AG10803 (cell line): Measurements from ENCODE around the gene TRIM61.
"Not testable (repeated sequence)": the region's sequence is repeated elsewhere in the genome, so short reads cannot be mapped to it uniquely, and the experiment has no call there.

ENCODE experiments used
- DNase-seq: peaks from one replicate; pipeline ENCODE4 v3.0.0; 2010; ENCODE audit warnings: low read depth
- H3K4me3 ChIP-seq: 2 replicates; pipeline ENCODE4 v1.5.1; 2011; ENCODE audit warnings: mild to moderate bottlenecking, low read length, control low read depth
- CTCF ChIP-seq: conservative IDR thresholded peaks from 2 replicates; pipeline ENCODE4 v1.5.1; 2011; ENCODE audit warnings: mild to moderate bottlenecking, low read length, control low read depth, inconsistent platforms

The TRIM61 gene

GRCh38 chr4:164933244-164933643, 44.2 kb downstream of the TRIM61 start:
- no peak for DNase-seq
- TF ChIP-seq CTCF: no peak
- H3K4me3 ChIP-seq: no peak overlapping the region

GRCh38 chr4:164931551-164932324, 45.7 kb downstream of the TRIM61 start:
- no peak for TF ChIP-seq CTCF
- H3K4me3 ChIP-seq: no peak overlapping the region
- DNase-seq: peak; percentile 42

GRCh38 chr4:164930647-164931046, 46.8 kb downstream of the TRIM61 start:
- no peak overlapping the region for H3K4me3 ChIP-seq
- TF ChIP-seq CTCF: no peak
- DNase-seq: no peak

- H3K4me3 ChIP-seq: not testable (repeated sequence)
- DNase-seq: peak; percentile 33
Observed at GRCh38 chr4:164927101-164927500, 50.4 kb downstream of the TRIM61 start.

- H3K4me3 ChIP-seq: no peak overlapping the region
- DNase-seq: peak; percentile 90
- no peak for TF ChIP-seq CTCF
Observed at GRCh38 chr4:164926301-164926700, 51.2 kb downstream of the TRIM61 start.

- DNase-seq: peak; percentile 35
- H3K4me3 ChIP-seq: no peak overlapping the region
- TF ChIP-seq CTCF: no peak
Observed at GRCh38 chr4:164924670-164925238, 52.7 kb downstream of the TRIM61 start.

- no peak overlapping the region for H3K4me3 ChIP-seq
- TF ChIP-seq CTCF: no peak
- DNase-seq: no peak
Observed at GRCh38 chr4:164918956-164919355, 58.5 kb downstream of the TRIM61 start.
